Measurements from ENCODE around the gene LRRC15.

- TF ChIP-seq CTCF (conservative IDR thresholded peaks at IDR 0.05 in 1 of 2, IDR thresholded peaks at IDR 0.05 in 1 of 2; ENCODE audit: extremely low read depth in 1 of 2, insufficient read depth in 1 of 2, low read depth in 1 of 2, low read length in 2 of 2) (no peak), EZH2 (IDR thresholded peaks at IDR 0.05; ENCODE audit: borderline replicate concordance, low read length) (no peak)
Measured at GRCh38 chr3:194346035-194346434, 23.5 kb downstream of the LRRC15 start.
